Measurements from ENCODE around the gene CUEDC2. TPM values are rescaled to one million over a fixed set of nuclear protein-coding genes. Genes with fewer than 3 reads are reported as not detected.
A peak's percentile ranks its signal among the peaks of the same experiment; 100 is the strongest.

CUEDC2 gene
- total RNA-seq, 1 donor: 16.0 TPM

GRCh38 chr10:102393411-102394078, 38.8 kb downstream of the CUEDC2 start:
- H3K9me3 ChIP-seq (ENCODE audit: low read depth, low read length): no peaks in the 10 kb centered on the region
- peak overlapping the region; percentile 88 for H3K4me3 ChIP-seq (ENCODE audit: low read length)
- H3K27me3 ChIP-seq (ENCODE audit: insufficient read depth, low read length): no peaks in the 10 kb centered on the region
- peaks cover 33% of the 10 kb centered on the region for H3K4me1 ChIP-seq (ENCODE audit: insufficient read depth, low read length)

GRCh38 chr10:102392306-102392705, 40.1 kb downstream of the CUEDC2 start:
- Histone ChIP-seq H3K9me3 (ENCODE audit: low read depth, low read length) (no peaks in the 10 kb centered on the region), H3K4me3 (ENCODE audit: low read length) (no peak overlapping the region), H3K4me1 (ENCODE audit: insufficient read depth, low read length) (peaks cover 25% of the 10 kb centered on the region), H3K27me3 (ENCODE audit: insufficient read depth, low read length) (no peaks in the 10 kb centered on the region)

GRCh38 chr10:102389894-102390293, 42.5 kb downstream of the CUEDC2 start:
- Histone ChIP-seq H3K4me3 (ENCODE audit: low read length) (no peak overlapping the region), H3K27me3 (ENCODE audit: insufficient read depth, low read length) (no peaks in the 10 kb centered on the region), H3K4me1 (ENCODE audit: insufficient read depth, low read length) (peaks cover 18% of the 10 kb centered on the region), H3K9me3 (ENCODE audit: low read depth, low read length) (no peaks in the 10 kb centered on the region)

- no peaks in the 10 kb centered on the region for H3K27me3 ChIP-seq (ENCODE audit: insufficient read depth, low read length)
Observed at GRCh38 chr10:102384606-102385429, 47.6 kb downstream of the CUEDC2 start.

GRCh38 chr10:102384053-102384452, 48.3 kb downstream of the CUEDC2 start:
- Histone ChIP-seq H3K4me1 (ENCODE audit: insufficient read depth, low read length) (peaks cover 10% of the 10 kb centered on the region), H3K4me3 (ENCODE audit: low read length) (no peak overlapping the region), H3K9me3 (ENCODE audit: low read depth, low read length) (no peaks in the 10 kb centered on the region), H3K27me3 (ENCODE audit: insufficient read depth, low read length) (no peaks in the 10 kb centered on the region)

More at GRCh38 chr10:102384606-102385429, 47.6 kb downstream of the CUEDC2 start:
- Histone ChIP-seq H3K9me3 (ENCODE audit: low read depth, low read length) (no peaks in the 10 kb centered on the region), H3K4me1 (ENCODE audit: insufficient read depth, low read length) (peaks cover 10% of the 10 kb centered on the region), H3K4me3 (ENCODE audit: low read length) (no peak overlapping the region)

- H3K27me3 ChIP-seq (ENCODE audit: insufficient read depth, low read length): no peaks in the 10 kb centered on the region
- no peaks in the 10 kb centered on the region for H3K9me3 ChIP-seq (ENCODE audit: low read depth, low read length)
- no peak overlapping the region for H3K4me3 ChIP-seq (ENCODE audit: low read length)
- H3K4me1 ChIP-seq (ENCODE audit: insufficient read depth, low read length): peaks cover 10% of the 10 kb centered on the region
Observed at GRCh38 chr10:102382871-102383270, 49.5 kb downstream of the CUEDC2 start.

GRCh38 chr10:102381983-102382382, 50.4 kb downstream of the CUEDC2 start:
- Histone ChIP-seq H3K27me3 (ENCODE audit: insufficient read depth, low read length) (no peaks in the 10 kb centered on the region), H3K4me1 (ENCODE audit: insufficient read depth, low read length) (peaks cover 10% of the 10 kb centered on the region), H3K4me3 (ENCODE audit: low read length) (no peak overlapping the region), H3K9me3 (ENCODE audit: low read depth, low read length) (no peaks in the 10 kb centered on the region)

GRCh38 chr10:102379383-102379782, 53.0 kb downstream of the CUEDC2 start:
- no peak overlapping the region for H3K4me3 ChIP-seq (ENCODE audit: low read length)
- no peaks in the 10 kb centered on the region for H3K27me3 ChIP-seq (ENCODE audit: insufficient read depth, low read length)
- H3K4me1 ChIP-seq (ENCODE audit: insufficient read depth, low read length): no peaks in the 10 kb centered on the region
- no peaks in the 10 kb centered on the region for H3K9me3 ChIP-seq (ENCODE audit: low read depth, low read length)

GRCh38 chr10:102376901-102377300, 55.5 kb downstream of the CUEDC2 start:
- Histone ChIP-seq H3K4me3 (ENCODE audit: low read length) (no peak overlapping the region), H3K9me3 (ENCODE audit: low read depth, low read length) (no peaks in the 10 kb centered on the region)

GRCh38 chr10:102375867-102376266, 56.5 kb downstream of the CUEDC2 start:
- no peaks in the 10 kb centered on the region for H3K4me1 ChIP-seq (ENCODE audit: insufficient read depth, low read length)
- H3K27me3 ChIP-seq (ENCODE audit: insufficient read depth, low read length): no peaks in the 10 kb centered on the region
- no peaks in the 10 kb centered on the region for H3K9me3 ChIP-seq (ENCODE audit: low read depth, low read length)
- no peak overlapping the region for H3K4me3 ChIP-seq (ENCODE audit: low read length)

More at GRCh38 chr10:102376901-102377300, 55.5 kb downstream of the CUEDC2 start:
- Histone ChIP-seq H3K27me3 (ENCODE audit: insufficient read depth, low read length) (no peaks in the 10 kb centered on the region), H3K4me1 (ENCODE audit: insufficient read depth, low read length) (no peaks in the 10 kb centered on the region)

GRCh38 chr10:102375250-102375649, 57.1 kb downstream of the CUEDC2 start:
- no peaks in the 10 kb centered on the region for H3K9me3 ChIP-seq (ENCODE audit: low read depth, low read length)
- H3K4me1 ChIP-seq (ENCODE audit: insufficient read depth, low read length): no peaks in the 10 kb centered on the region
- no peak overlapping the region for H3K4me3 ChIP-seq (ENCODE audit: low read length)
- H3K27me3 ChIP-seq (ENCODE audit: insufficient read depth, low read length): no peaks in the 10 kb centered on the region

Other genes starting within 250 kb of the CUEDC2 start
- gene ELOVL3, start 206.3 kb downstream of the CUEDC2 start, total RNA-seq: not detected
- gene PITX3, start 191.1 kb downstream of the CUEDC2 start, total RNA-seq: not detected
- 16.7 TPM for gene GBF1, start 187.0 kb downstream of the CUEDC2 start, total RNA-seq
- 67.1 TPM for gene NFKB2, start 36.9 kb downstream of the CUEDC2 start, total RNA-seq
- gene PSD, start 13.8 kb downstream of the CUEDC2 start, total RNA-seq: 4.1 TPM
- gene FBXL15, start 11.7 kb downstream of the CUEDC2 start, total RNA-seq: 4.7 TPM
- 0.10 TPM for gene C10orf95, start 19.0 kb upstream of the CUEDC2 start, total RNA-seq
- gene ACTR1A, start 70.1 kb upstream of the CUEDC2 start, total RNA-seq: 52.6 TPM
- gene SUFU, start 71.4 kb upstream of the CUEDC2 start, total RNA-seq: 1.8 TPM
- gene TRIM8, start 211.9 kb upstream of the CUEDC2 start, total RNA-seq: 89.0 TPM